GM06990 (cell line): ENCODE data around the gene DPYSL4.

ENCODE experiments used
- DNase-seq: peaks from one replicate; pipeline ENCODE4 v3.0.0-alpha.2; 2011; ENCODE audit not compliant: insufficient read length; ENCODE audit errors: extremely low read depth
- H3K27me3 ChIP-seq: replicated peaks from 2 replicates; pipeline ENCODE4 v1.6.0; 2011; ENCODE audit warnings: low read length; ENCODE audit not compliant: control insufficient read depth, insufficient read depth
- H3K36me3 ChIP-seq: 2 replicates; pipeline ENCODE4 v1.5.1; 2011; ENCODE audit warnings: low read length; ENCODE audit not compliant: control insufficient read depth, insufficient read depth
- H3K4me3 ChIP-seq: replicated peaks from 2 replicates; pipeline ENCODE4 v1.5.1; 2011; ENCODE audit warnings: low read depth, mild to moderate bottlenecking, control low read depth, low read length
- TF ChIP-seq, protein P1 (sequence below): IDR thresholded peaks from 2 replicates; pipeline ENCODE4 v1.5.1; 2011; ENCODE audit warnings: low read length, control low read depth, mild to moderate bottlenecking, inconsistent platforms; ENCODE audit not compliant: insufficient read depth, poor library complexity, severe bottlenecking

The DPYSL4 gene

DNA sequence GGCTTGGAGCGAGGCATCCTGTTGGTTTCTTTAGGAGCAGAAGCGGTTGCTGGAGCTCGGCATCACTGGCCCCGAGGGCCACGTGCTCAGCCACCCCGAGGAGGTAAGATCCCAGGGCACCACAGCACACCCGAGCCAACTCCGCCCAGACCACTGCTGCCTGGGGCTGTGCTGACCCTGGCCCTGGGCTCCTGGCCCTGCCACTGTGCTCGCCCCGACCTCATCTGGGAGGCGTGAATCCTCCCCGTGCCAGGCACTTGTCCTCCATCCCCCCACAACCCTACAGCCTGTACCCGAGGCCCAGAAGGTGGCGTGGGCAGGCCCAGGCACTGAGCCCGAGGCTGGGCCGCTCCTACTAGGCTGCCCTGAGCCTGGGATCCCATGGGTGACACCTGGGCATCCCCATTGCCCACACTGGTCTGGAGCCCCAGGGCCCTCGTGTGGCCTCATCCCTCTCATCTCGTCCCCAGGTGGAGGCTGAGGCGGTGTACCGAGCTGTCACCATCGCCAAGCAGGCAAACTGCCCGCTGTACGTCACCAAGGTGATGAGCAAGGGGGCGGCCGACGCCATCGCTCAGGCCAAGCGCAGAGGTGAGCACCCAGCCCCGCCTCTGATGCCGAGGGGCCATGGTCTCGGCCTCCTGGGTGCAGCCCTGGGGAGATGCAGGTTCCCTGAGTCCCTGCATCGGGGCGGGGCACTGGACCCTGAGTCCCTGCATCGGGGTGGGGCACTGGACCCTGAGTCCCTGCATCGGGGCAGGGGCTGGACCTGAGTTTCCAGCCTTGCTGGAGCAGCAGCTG, 11.8 kb downstream of the DPYSL4 start:
- TF ChIP-seq, protein P1, sequence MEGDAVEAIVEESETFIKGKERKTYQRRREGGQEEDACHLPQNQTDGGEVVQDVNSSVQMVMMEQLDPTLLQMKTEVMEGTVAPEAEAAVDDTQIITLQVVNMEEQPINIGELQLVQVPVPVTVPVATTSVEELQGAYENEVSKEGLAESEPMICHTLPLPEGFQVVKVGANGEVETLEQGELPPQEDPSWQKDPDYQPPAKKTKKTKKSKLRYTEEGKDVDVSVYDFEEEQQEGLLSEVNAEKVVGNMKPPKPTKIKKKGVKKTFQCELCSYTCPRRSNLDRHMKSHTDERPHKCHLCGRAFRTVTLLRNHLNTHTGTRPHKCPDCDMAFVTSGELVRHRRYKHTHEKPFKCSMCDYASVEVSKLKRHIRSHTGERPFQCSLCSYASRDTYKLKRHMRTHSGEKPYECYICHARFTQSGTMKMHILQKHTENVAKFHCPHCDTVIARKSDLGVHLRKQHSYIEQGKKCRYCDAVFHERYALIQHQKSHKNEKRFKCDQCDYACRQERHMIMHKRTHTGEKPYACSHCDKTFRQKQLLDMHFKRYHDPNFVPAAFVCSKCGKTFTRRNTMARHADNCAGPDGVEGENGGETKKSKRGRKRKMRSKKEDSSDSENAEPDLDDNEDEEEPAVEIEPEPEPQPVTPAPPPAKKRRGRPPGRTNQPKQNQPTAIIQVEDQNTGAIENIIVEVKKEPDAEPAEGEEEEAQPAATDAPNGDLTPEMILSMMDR = no peak
- Histone ChIP-seq H3K36me3 (no peaks in the 10 kb centered on the region), H3K4me3 (no peak overlapping the region), H3K27me3 (no peaks in the 10 kb centered on the region)
- DNase-seq = no peak

DNA sequence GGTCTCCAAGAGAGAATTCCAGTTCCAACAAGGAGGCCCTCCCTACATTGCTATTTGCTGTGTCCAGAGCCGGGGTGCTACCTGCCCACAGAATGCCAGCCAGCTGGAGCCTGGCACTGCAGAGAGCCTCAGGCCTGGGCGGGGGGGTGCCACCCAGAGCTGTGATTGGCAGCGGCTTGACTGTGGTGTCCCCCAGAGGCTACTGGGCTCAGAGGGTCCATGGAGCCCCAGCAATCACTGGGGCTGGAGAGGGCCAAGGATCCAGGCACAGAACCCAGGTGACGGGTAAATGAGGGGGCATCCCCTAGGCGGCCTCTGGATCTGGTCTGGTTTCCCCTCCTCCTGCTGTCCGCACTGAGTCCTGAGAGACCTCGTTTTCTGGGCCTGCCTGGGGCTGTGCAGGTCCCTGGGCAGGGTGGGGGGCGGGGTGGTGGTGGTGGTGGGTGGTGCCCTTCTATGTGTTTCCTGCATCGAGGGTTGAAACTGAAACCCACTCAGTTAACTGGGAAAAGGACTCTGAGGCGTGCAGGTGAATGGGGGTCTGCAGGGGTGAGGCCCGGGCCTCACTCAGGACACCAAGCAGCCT, 12.6 kb downstream of the DPYSL4 start:
- Histone ChIP-seq H3K36me3 (no peaks in the 10 kb centered on the region), H3K27me3 (no peaks in the 10 kb centered on the region), H3K4me3 (no peak overlapping the region)
- TF ChIP-seq, protein P1 = no peak
- DNase-seq = no peak

DNA sequence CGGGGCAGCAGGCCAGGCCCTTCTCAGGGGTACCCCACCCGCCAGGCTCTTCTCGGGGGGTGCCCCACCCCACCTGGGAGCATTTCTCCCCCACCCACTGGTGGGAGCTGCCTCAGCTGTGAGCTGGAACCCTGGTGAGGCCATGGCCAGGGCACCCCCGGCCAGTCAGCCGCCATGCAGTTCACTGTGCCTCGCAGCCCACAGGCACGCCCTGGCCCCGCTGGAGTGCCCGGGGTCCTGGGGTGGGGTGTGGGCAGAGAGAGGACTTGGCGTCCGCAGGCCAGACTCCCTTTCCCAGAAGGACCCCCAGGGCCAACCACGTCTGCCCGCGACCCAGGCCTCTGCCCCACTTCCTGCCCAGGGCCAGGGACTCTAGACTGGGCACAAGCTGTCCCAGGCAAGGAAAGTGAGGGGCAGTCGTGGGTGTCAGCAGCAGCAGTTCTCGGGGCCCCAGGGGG, 13.1 kb downstream of the DPYSL4 start:
- no peaks in the 10 kb centered on the region for H3K27me3 ChIP-seq
- no peaks in the 10 kb centered on the region for H3K36me3 ChIP-seq
- no peak overlapping the region for H3K4me3 ChIP-seq
- TF ChIP-seq, protein P1 = no peak
- no peak for DNase-seq

GRCh38 chr10:132200344-132201110, 13.8 kb downstream of the DPYSL4 start:
- no peaks in the 10 kb centered on the region for H3K27me3 ChIP-seq
- DNase-seq = no peak
- no peak overlapping the region for H3K4me3 ChIP-seq
- no peaks in the 10 kb centered on the region for H3K36me3 ChIP-seq
- TF ChIP-seq, protein P1 = no peak

DNA sequence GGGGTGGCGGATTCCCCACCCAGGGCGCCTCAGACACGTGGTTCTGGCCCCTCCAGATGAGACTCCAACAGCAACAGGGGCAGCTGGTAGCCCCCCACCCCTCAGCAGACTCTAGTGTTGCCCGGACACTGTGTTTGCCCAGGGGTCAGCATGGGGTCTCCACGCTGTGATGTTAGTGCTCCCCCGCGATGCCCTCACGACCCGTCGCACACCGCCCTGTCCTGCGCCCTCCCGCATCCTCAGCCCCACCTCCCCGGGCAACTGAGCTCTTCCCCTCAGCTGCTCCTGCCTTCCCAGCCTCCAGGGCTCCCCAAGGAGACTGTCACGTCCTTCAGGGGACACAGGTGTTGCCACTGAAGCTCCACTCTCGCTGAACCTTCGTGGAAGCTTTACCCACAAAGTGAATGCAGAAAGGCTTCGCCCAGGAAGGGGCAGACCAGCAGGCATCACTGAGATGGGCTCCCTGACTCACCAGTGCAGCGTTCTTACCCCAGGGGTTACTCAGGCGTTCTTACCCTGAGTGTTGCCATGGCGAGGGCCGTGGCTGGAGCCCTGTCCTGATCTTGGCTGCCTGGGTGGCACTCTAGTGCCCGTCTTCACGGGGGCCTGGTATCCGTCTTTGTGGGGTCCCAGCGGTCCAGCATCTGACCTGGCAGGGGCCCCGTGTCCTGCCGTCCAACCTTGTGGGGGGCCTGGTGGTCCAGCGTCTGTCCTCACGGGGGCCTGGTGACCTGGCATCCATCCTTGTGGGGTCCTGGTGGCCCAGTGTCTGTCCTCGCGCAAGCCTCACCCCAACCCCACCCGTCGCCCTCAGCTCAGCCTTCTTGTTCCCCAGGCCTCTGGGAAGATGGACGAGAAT, 14.6 kb downstream of the DPYSL4 start:
- no peaks in the 10 kb centered on the region for H3K27me3 ChIP-seq
- TF ChIP-seq, protein P1 = no peak
- H3K4me3 ChIP-seq = no peak overlapping the region
- no peaks in the 10 kb centered on the region for H3K36me3 ChIP-seq
- DNase-seq = no peak
